HCT116 (cell line): ENCODE results near the gene SPATA25. TPM values are rescaled to one million over a fixed set of nuclear protein-coding genes. Genes with fewer than 3 reads are reported as not detected.

ENCODE experiments used
- ATAC-seq: fragments of 200-7000 bp; cut with Tn5 transposase; 2 replicates; pipeline ENCODE4 v1.9.1; 2020; ENCODE audit warnings: mild to moderate bottlenecking, moderate library complexity
- Bru-seq: library from RNA; stranded (reverse); fragments of 400-500 nt; gene quantifications from one replicate; lab custom pipeline; 2021; lab: Mats Ljungman, UMichigan
- BruChase-seq, 2 experiments: library from RNA; stranded (reverse); fragments of 400-500 nt; gene quantifications; one replicate each; lab custom pipeline; 2021; lab: Mats Ljungman, UMichigan
- BruUV-seq: library from RNA; stranded (reverse); fragments of 400-500 nt; replicated peaks from 2 replicates; lab custom pipeline; 2021; lab: Mats Ljungman, UMichigan
- CTCF ChIA-PET: fragments of 300-600 bp; sonication (Branson Sonifier 250); formaldehyde crosslinking; loops from one replicate; lab custom pipeline; 2021; ENCODE audit warnings: antibody characterized with exemption; lab: Charles Lee
- POLR2A ChIA-PET: fragments of 300-600, 350-600 bp; sonication (Branson Sonifier 250); formaldehyde crosslinking; loops from one replicate; lab custom pipeline; 2021; ENCODE audit warnings: antibody characterized with exemption; lab: Charles Lee
- RAD21 ChIA-PET, 2 experiments: fragments of 300-600 bp; sonication (Branson Sonifier 250); formaldehyde crosslinking; loops; one replicate each; lab custom pipeline; 2023; ENCODE audit warnings: low total read pairs in 2 of 2; ENCODE audit not compliant: uncharacterized antibody in 2 of 2, unreplicated experiment in 2 of 2, low non-redundant PET in 1 of 2; lab: Charles Lee
- DNase-seq: peaks from one replicate; pipeline ENCODE4 v3.0.0-alpha.2; 2010; ENCODE audit warnings: low read depth, low spot score
- H2AFZ ChIP-seq: fragments of 200-600 bp; shearing (Covaris generic), sonication (generic); 2 replicates; pipeline ENCODE4 v1.6.1; 2017; ENCODE audit warnings: low read depth, mixed run types, mixed read lengths, antibody characterized with exemption, low read length; ENCODE audit not compliant: poor library complexity, severe bottlenecking
- H3K27ac ChIP-seq: 2 replicates; pipeline ENCODE4 v1.5.1; 2012; ENCODE audit warnings: low read depth, low read length
- H3K27me3 ChIP-seq: fragments of 200-600 bp; sonication (generic); 2 replicates; pipeline ENCODE4 v1.6.1; 2016; ENCODE audit warnings: mixed run types, low read length, mixed read lengths; ENCODE audit not compliant: insufficient read depth
- H3K36me3 ChIP-seq, 2 experiments: fragments of 200-500 bp in 1 of 2; fragments of 200-600 bp in 1 of 2; sonication (Bioruptor generic) in 1 of 2; sonication (generic) in 1 of 2; 2 replicates each; pipeline versions ENCODE4 v1.5.1 to v1.6.1; 2014 to 2016; ENCODE audit warnings: low read length in 2 of 2, inconsistent platforms in 1 of 2, mixed read lengths in 1 of 2, mixed run types in 1 of 2; ENCODE audit not compliant: insufficient read depth in 2 of 2, control insufficient read depth in 1 of 2
- H3K4me1 ChIP-seq, 2 experiments: fragments of 200-600 bp in 1 of 2; sonication (generic) in 1 of 2; 2 replicates each; pipeline versions ENCODE4 v1.5.1 to v1.6.1; 2012 to 2017; ENCODE audit warnings: low read length in 2 of 2, inconsistent platforms in 1 of 2, mild to moderate bottlenecking in 1 of 2, mixed read lengths in 1 of 2, mixed run types in 1 of 2, moderate library complexity in 1 of 2; ENCODE audit not compliant: insufficient read depth in 2 of 2, control insufficient read depth in 1 of 2
- H3K4me2 ChIP-seq: fragments of 200-600 bp; sonication (generic); 2 replicates; pipeline ENCODE4 v1.6.1; 2017; ENCODE audit warnings: mixed run types, low read length, mixed read lengths
- H3K4me3 ChIP-seq, 2 experiments: fragments of 200-600 bp in 1 of 2; sonication (generic) in 1 of 2; replicated peaks in 1 of 2; 2 replicates each; pipeline ENCODE4 v1.5.1; 2011 to 2016; ENCODE audit warnings: low read length in 2 of 2, control low read depth in 1 of 2, low read depth in 1 of 2, mild to moderate bottlenecking in 1 of 2, mixed read lengths in 1 of 2, mixed run types in 1 of 2
- H3K79me2 ChIP-seq: fragments of 200-600 bp; sonication (generic); 2 replicates; pipeline ENCODE4 v1.6.1; 2017; ENCODE audit warnings: mild to moderate bottlenecking, mixed run types, low read length, moderate library complexity, mixed read lengths; ENCODE audit not compliant: insufficient read depth
- H3K9ac ChIP-seq: fragments of 200-600 bp; sonication (generic); 2 replicates; pipeline ENCODE4 v1.6.1; 2016; ENCODE audit warnings: low read length, mixed read lengths
- H3K9me2 ChIP-seq: fragments of 200-600 bp; sonication (generic), shearing (Covaris generic); 2 replicates; pipeline ENCODE4 v1.6.1; 2017; ENCODE audit warnings: mixed run types, mild to moderate bottlenecking, moderate library complexity; ENCODE audit not compliant: insufficient read depth
- H3K9me3 ChIP-seq, 2 experiments: fragments of 200-500 bp in 1 of 2; fragments of 200-600 bp in 1 of 2; sonication (Bioruptor generic) in 1 of 2; sonication (generic) in 1 of 2; 2 replicates each; pipeline ENCODE4 v1.6.1; 2014 to 2017; ENCODE audit warnings: low read length in 2 of 2, mixed read lengths in 2 of 2, inconsistent platforms in 1 of 2, low read depth in 1 of 2, mild to moderate bottlenecking in 1 of 2, mixed run types in 1 of 2, moderate library complexity in 1 of 2; ENCODE audit not compliant: control insufficient read depth in 1 of 2, insufficient read depth in 1 of 2
- H4K20me1 ChIP-seq: fragments of 200-600 bp; sonication (generic), shearing (Covaris generic); 2 replicates; pipeline ENCODE4 v1.6.1; 2017; ENCODE audit warnings: mixed run types, mild to moderate bottlenecking, moderate library complexity; ENCODE audit not compliant: insufficient read depth
- CBX3 ChIP-seq: IDR thresholded peaks from 2 replicates; pipeline ENCODE4 v1.6.1; 2012; ENCODE audit warnings: low read depth
- CEBPB ChIP-seq: IDR thresholded peaks from 2 replicates; pipeline ENCODE4 v1.6.1; 2012; ENCODE audit warnings: low read depth
- CTCF ChIP-seq, 3 experiments: fragments of 200-600 bp in 1 of 3; sonication (generic) in 1 of 3; IDR thresholded peaks in 2 of 3; conservative IDR thresholded peaks in 1 of 3; 2 replicates each; pipeline ENCODE4 v1.5.1; 2012 to 2017; ENCODE audit warnings: low read depth in 2 of 3, low read length in 2 of 3, antibody characterized with exemption in 1 of 3, borderline replicate concordance in 1 of 3, control low read depth in 1 of 3, mild to moderate bottlenecking in 1 of 3, mixed read lengths in 1 of 3, mixed run types in 1 of 3, moderate library complexity in 1 of 3; ENCODE audit not compliant: insufficient read depth in 1 of 3
- EGR1 ChIP-seq: IDR thresholded peaks from 2 replicates; pipeline ENCODE4 v1.6.1; 2012; ENCODE audit warnings: low read depth
- ELF1 ChIP-seq: IDR thresholded peaks from 2 replicates; pipeline ENCODE4 v1.6.1; 2012; ENCODE audit warnings: low read depth, borderline replicate concordance
- EZH2phosphoT487 ChIP-seq: fragments of 200-600 bp; IDR thresholded peaks from 2 replicates; pipeline ENCODE4 v1.6.1; 2018; ENCODE audit warnings: antibody characterized with exemption, borderline replicate concordance
- FOSL1 ChIP-seq: IDR thresholded peaks from 2 replicates; pipeline ENCODE4 v1.6.1; 2012; ENCODE audit warnings: low read depth
- JUND ChIP-seq: IDR thresholded peaks from 2 replicates; pipeline ENCODE4 v1.6.1; 2012
- POLR2A ChIP-seq: IDR thresholded peaks from 2 replicates; pipeline ENCODE4 v1.7.0; 2011; ENCODE audit warnings: borderline replicate concordance; ENCODE audit not compliant: insufficient read depth, insufficient read length; ENCODE audit errors: extremely low read depth
- POLR2AphosphoS5 ChIP-seq: IDR thresholded peaks from 2 replicates; pipeline ENCODE4 v1.6.1; 2011; ENCODE audit warnings: mild to moderate bottlenecking, low read depth, low read length, moderate library complexity
- RAD21 ChIP-seq: IDR thresholded peaks from 2 replicates; pipeline ENCODE4 v1.6.1; 2012; ENCODE audit warnings: low read depth, mild to moderate bottlenecking
- REST ChIP-seq: IDR thresholded peaks from 2 replicates; pipeline ENCODE4 v1.6.1; 2012; ENCODE audit warnings: low read depth
- SIN3A ChIP-seq: IDR thresholded peaks from 2 replicates; pipeline ENCODE4 v1.6.1; 2012; ENCODE audit warnings: low read depth
- SRF ChIP-seq: IDR thresholded peaks from 2 replicates; pipeline ENCODE4 v1.6.1; 2012; ENCODE audit warnings: low read depth
- YY1 ChIP-seq: IDR thresholded peaks from 2 replicates; pipeline ENCODE4 v1.6.1; 2011; ENCODE audit warnings: low read length, low read depth, moderate library complexity, mild to moderate bottlenecking; ENCODE audit not compliant: insufficient replicate concordance; ENCODE audit errors: extremely low read depth
- ZFX ChIP-seq: fragments of 450-650 bp; IDR thresholded peaks from 2 replicates; pipeline ENCODE4 v1.6.1; 2017
- ZNF274 ChIP-seq: fragments of 200-500 bp; sonication (Bioruptor generic); IDR thresholded peaks from 2 replicates; pipeline ENCODE4 v1.6.1; 2014; ENCODE audit warnings: mild to moderate bottlenecking, low read depth, low read length, inconsistent platforms
- intact Hi-C: fragments of 100-400 bp; cut with micrococcal nuclease; formaldehyde crosslinking; loops from 2 replicates; pipeline ENCODE4 v1.10.0; 2022
- long read RNA-seq: library from polyadenylated mRNA; unstranded; transcript quantifications from one replicate; pipeline ENCODE4 v2.0.0, GENCODE V29; 2021; ENCODE audit not compliant: unreplicated experiment
- polyA plus RNA-seq: library from polyadenylated mRNA; unstranded; fragments of >200 nt; gene quantifications from 2 replicates; pipeline ENCODE4 v1.2.1, GENCODE V29; 2012; ENCODE audit warnings: missing spikeins
- total RNA-seq: library from RNA; stranded (reverse); gene quantifications from one replicate; pipeline ENCODE4 v1.2.1, GENCODE V29; 2021; ENCODE audit not compliant: unreplicated experiment
- TF ChIP-seq, protein P1 (sequence below): IDR thresholded peaks from 2 replicates; pipeline ENCODE4 v1.6.1; 2011; ENCODE audit warnings: mild to moderate bottlenecking, low read length, moderate library complexity; ENCODE audit not compliant: insufficient replicate concordance; ENCODE audit errors: extremely low read depth
- TF ChIP-seq, protein P2 (sequence below): IDR thresholded peaks from 2 replicates; pipeline ENCODE4 v1.6.1; 2012
- TF ChIP-seq, protein P3 (sequence below): IDR thresholded peaks from 2 replicates; pipeline ENCODE4 v1.6.1; 2012

SPATA25 gene
- total RNA-seq (0.42 TPM), Bru-seq, nascent RNA (percentile 44 among the genes with signal in this experiment), BruChase-seq, experiment 1, labeled RNA remaining after a 6-hour chase (percentile 29 among the genes with signal in this experiment), BruChase-seq, experiment 2, labeled RNA remaining after a 2-hour chase (percentile 37 among the genes with signal in this experiment)
- 0.14 and 0.19 TPM in 2 replicates for polyA plus RNA-seq
- long read RNA-seq, result 0 reads

DNA sequence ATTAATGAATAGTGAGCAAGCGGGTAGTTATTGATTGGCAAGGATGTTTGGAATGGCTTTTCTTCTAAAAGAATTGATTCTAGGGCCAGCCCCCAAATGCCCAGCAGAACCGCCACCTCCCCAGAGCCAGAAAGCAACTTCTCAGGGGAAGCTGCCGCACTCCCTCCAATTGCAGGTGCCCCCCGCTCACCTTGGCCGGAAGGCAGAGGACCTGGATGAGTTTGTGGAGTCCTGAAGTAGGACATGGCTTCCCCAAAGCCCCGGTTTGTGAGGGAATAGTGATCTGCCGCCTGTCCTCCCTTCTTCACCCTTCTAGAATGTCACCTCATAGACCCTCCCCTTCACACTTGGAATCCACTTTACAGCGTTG is at the start of gene SPATA25:
TSS of gene SPATA25 (minus strand) at position 277 of the 370 bp plus-strand sequence. CDS start at position 245, 32 bp downstream.
- intact Hi-C loops, result no loop called here
- RAD21 ChIA-PET, result no interaction called here
- Histone ChIP-seq H3K4me1 (peaks cover 25 to 34% of the 10 kb centered on the region in 2 experiments), H3K79me2 (peaks cover 11% of the 10 kb centered on the region), H3K4me2 (no peak within 1 kb of the TSS), H4K20me1 (no peaks in the 10 kb centered on the region), H2AFZ (no peak within 1 kb of the TSS), H3K9me3 (no peaks in the 10 kb centered on the region)
- DNase-seq (no peak), ATAC-seq (no peak)
- POLR2A ChIA-PET, result no interaction called here
- no TSS peak for BruUV-seq
- TF ChIP-seq, protein P1, sequence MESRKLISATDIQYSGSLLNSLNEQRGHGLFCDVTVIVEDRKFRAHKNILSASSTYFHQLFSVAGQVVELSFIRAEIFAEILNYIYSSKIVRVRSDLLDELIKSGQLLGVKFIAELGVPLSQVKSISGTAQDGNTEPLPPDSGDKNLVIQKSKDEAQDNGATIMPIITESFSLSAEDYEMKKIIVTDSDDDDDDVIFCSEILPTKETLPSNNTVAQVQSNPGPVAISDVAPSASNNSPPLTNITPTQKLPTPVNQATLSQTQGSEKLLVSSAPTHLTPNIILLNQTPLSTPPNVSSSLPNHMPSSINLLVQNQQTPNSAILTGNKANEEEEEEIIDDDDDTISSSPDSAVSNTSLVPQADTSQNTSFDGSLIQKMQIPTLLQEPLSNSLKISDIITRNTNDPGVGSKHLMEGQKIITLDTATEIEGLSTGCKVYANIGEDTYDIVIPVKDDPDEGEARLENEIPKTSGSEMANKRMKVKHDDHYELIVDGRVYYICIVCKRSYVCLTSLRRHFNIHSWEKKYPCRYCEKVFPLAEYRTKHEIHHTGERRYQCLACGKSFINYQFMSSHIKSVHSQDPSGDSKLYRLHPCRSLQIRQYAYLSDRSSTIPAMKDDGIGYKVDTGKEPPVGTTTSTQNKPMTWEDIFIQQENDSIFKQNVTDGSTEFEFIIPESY, result no peak
- no peak for TF ChIP-seq REST
- TF ChIP-seq SRF, result no peak
- no peak for TF ChIP-seq ZNF274
- TF ChIP-seq EZH2phosphoT487, result no peak
- no peak for TF ChIP-seq JUND
- no peak for TF ChIP-seq ZFX
- TF ChIP-seq POLR2A, result no peak
- no peak for TF ChIP-seq FOSL1
- no peak for TF ChIP-seq POLR2AphosphoS5
- no peak for TF ChIP-seq RAD21
- TF ChIP-seq YY1, result no peak
- TF ChIP-seq ELF1, result no peak
- TF ChIP-seq CTCF (IDR thresholded peaks at IDR 0.05 in 2 of 3, conservative IDR thresholded peaks at IDR 0.05 in 1 of 3; ENCODE audit: borderline replicate concordance in 1 of 3, insufficient read depth in 1 of 3, low read depth in 2 of 3, low read length in 2 of 3), result no peak
- no peak for TF ChIP-seq CBX3
- TF ChIP-seq, protein P2, sequence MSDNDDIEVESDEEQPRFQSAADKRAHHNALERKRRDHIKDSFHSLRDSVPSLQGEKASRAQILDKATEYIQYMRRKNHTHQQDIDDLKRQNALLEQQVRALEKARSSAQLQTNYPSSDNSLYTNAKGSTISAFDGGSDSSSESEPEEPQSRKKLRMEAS, result no peak
- no peak for TF ChIP-seq EGR1
- TF ChIP-seq, protein P3, sequence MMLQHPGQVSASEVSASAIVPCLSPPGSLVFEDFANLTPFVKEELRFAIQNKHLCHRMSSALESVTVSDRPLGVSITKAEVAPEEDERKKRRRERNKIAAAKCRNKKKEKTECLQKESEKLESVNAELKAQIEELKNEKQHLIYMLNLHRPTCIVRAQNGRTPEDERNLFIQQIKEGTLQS, result no peak
- no peak for TF ChIP-seq CEBPB
- TF ChIP-seq SIN3A, result no peak
- TF ChIP-seq, all 23 proteins: peak for 0
- H3K36me3 ChIP-seq, result peaks cover 8 to 17% of the 10 kb centered on the region in 2 experiments; a peak in 2 of 4 replicates
- CTCF ChIA-PET, result no interaction called here
- no peak within 1 kb of the TSS for H3K4me3 ChIP-seq
- no peak within 1 kb of the TSS for H3K27ac ChIP-seq
- H3K9me2 ChIP-seq, result no peaks in the 10 kb centered on the region
- no peaks in the 10 kb centered on the region for H3K27me3 ChIP-seq
- H3K9ac ChIP-seq, result no peak within 1 kb of the TSS
